HG03159 (cell line): ENCODE measurements around the gene ADD3.

Source experiments
- ATAC-seq: cut with Tn5 transposase; IDR thresholded peaks from one replicate; pipeline ENCODE4 v1.9.1; 2021; ENCODE audit warnings: mild to moderate bottlenecking, moderate library complexity; ENCODE audit not compliant: unreplicated experiment

ADD3 gene

GRCh38 chr10:109998513-109998912 lies 9.3 kb upstream of the ADD3 start:
- no peak for ATAC-seq

GRCh38 chr10:110002801-110003523 lies 4.8 kb upstream of the ADD3 start:
- ATAC-seq: no peak

DNA sequence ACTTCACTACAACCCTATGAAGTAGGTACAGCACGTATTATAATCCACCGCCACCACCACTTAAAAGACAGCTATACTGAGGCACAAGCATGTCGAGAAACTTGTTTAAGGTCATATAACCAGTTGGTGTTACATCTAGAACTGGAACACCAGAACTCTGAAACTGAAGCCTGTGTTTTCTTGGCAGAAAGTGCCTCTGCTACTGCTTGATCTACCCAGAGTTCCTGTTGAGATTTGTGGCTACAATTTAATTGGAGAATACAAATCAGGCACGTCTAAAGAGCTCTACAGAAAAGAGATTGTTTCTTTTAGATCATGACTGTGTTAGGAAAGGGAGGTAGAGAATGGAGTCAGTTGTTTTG lies 4.3 kb upstream of the ADD3 start:
- no peak for ATAC-seq

DNA sequence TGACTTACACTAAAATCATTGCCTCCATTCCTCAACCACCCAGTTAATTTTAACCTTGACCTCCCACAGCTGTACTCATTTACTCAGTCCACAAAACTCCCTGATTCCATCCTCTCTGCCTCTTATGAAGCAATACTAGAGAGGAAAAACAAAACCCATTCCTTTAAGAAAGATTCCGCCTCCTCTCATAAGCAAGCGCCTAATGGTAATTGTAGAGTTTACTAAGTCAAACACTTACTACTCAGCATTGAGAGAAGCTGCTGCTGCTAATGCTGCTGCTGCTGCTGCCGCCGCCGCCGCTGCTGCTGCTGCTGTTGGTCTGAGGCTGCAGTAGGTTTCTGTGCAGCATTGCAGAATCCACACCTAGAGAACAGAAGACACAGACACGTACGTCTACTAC lies 2.1 kb upstream of the ADD3 start:
- ATAC-seq: no peak

- ATAC-seq: no peak
Observed at GRCh38 chr10:110006358-110007160, 1.2 kb upstream of the ADD3 start.

- peak; percentile 33 for ATAC-seq
Observed at GRCh38 chr10:110007161-110007700, 553 bp upstream of the ADD3 start.

GRCh38 chr10:110008518-110009339 lies 945 bp downstream of the ADD3 start:
- ATAC-seq: peak; percentile 22

- ATAC-seq: no peak
Observed at GRCh38 chr10:110009736-110010475, 2.1 kb downstream of the ADD3 start.

- no peak for ATAC-seq
Observed at GRCh38 chr10:110010486-110011378, 2.9 kb downstream of the ADD3 start.

- ATAC-seq: no peak
Observed at GRCh38 chr10:110011681-110012080, 3.9 kb downstream of the ADD3 start.

- ATAC-seq: no peak
Observed at GRCh38 chr10:110013630-110014293, 6.0 kb downstream of the ADD3 start.

GRCh38 chr10:110016039-110016438 lies 8.3 kb downstream of the ADD3 start:
- ATAC-seq: no peak

DNA sequence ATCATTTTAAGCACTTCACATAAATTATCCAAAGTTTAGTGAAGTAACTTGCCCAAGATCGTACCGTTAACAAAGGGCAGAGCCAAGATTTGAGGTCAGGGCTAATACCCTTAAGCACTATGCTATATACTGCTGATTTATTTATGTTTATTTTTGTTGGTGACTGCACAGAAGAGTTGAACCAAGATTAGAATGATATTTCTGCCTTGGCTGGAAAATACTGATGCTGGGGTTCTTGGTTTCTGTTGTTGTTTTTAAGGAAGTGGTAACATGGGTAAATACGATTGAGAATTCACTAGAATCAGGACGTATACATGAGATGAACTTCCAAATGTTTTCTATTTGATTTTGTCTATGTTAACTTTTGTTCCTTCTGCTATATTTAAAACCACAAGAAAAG lies 9.3 kb downstream of the ADD3 start:
- ATAC-seq: no peak

DNA sequence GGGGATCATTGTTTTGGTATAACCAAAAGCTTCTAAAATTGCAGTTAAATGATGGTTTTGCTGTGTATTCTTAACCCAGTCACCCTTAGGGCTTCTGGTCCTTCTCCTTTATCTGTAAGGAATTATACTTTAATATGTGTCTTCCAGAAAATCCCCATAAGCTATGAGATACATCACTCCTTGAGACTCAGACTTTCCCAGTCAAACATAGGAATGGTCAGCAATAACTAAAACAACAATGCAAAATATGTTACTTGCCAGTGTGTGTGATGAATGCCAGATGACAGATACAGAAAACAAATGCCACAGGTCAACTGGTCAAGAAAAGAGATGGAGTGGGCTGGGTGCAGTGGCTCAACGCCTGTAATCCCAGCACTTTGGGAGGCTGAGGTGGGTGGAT lies 10.1 kb downstream of the ADD3 start:
- no peak for ATAC-seq

DNA sequence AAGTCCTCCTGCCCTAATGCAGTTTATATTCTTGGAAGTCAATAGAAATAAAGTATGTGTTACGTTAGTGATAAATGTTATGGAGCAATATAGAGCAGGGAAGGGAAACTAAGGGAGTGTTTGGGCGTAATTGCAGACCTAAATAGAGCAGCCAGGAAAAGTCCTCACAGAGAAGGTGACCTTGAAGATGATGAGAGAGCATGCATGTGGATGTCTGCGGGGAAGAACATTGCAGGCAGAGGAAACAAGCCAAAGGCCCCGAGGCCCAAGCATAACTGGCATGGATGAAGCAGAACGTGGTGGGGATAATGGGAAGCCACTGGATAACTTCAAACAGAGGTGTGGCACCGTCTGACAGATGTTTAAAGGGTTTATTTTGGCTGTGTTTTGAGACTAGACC lies 12.5 kb downstream of the ADD3 start:
- ATAC-seq: no peak

GRCh38 chr10:110022716-110023504 lies 15.1 kb downstream of the ADD3 start:
- ATAC-seq: no peak

DNA sequence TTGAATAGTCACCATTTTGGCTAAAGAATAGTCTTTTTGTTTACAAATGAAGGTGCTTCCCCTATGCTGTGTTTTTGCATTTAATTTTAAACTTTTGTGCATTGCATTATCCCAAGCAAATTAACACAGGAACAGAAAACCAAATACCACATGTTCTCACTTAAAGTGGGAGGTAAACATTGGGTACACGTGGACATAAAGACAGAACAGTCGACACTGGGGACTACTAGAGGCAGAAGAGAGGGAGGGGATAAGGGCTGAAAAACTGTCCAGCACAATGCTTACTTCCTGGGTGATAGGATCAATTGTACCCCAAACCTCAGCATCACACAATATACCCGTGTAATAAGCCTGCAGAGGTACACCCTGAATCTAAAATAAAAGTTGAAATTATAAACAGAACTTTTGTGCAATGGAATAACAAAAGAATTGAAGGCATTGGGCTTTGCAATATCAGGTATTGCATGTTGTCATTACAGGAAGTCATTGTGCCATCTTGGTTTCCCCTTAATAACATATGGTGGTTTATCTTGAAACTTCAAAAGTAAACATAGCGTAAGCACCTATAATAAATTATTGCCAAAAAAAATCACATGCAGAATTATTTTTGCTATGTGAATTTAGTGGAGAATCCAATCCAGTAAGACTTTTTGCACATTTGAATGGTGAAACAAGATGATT lies 16.1 kb downstream of the ADD3 start:
- ATAC-seq: no peak

DNA sequence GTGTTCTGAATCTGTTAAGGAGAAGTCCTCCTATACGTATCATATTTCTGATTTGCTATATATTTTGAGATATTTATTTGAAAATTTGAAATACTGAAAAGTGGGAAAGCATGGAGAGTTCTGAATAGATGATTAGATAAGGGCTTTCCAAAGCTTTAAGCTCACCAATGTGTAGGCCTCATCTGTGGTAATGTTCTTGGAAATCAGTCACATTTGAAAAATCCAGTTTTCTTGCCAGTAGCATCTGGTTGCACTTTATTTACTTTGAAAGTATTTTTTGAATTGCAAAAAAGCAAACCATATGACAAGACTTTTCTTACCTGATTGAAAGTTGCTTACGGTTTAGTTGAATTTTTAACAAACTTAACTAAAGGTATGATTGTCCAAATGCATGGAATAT lies 21.7 kb downstream of the ADD3 start:
- no peak for ATAC-seq
